Ascending aorta (tissue), 2 donors: ENCODE data around the gene STAM. TPM values are rescaled to one million over a fixed set of nuclear protein-coding genes. Genes with fewer than 3 reads are reported as not detected.

ENCODE experiments used
- DNase-seq, 2 donors: peaks; one replicate each; pipeline ENCODE4 v3.0.0-alpha.2; 2019; ENCODE audit warnings: low spot score in 2 of 2
- H3K27ac ChIP-seq, 2 donors: fragments of 200-600 bp; sonication (generic); one replicate each; pipeline ENCODE4 v1.5.1; 2016 to 2017; ENCODE audit warnings: mild to moderate bottlenecking in 1 of 2
- H3K27me3 ChIP-seq: fragments of 200-600 bp; sonication (generic); one replicate; pipeline ENCODE4 v1.5.1; 2017
- H3K36me3 ChIP-seq, 2 donors: fragments of 200-600 bp; sonication (generic); one replicate each; pipeline ENCODE4 v1.5.1; 2016
- H3K4me1 ChIP-seq, 2 donors: fragments of 200-600 bp; sonication (generic); one replicate each; pipeline ENCODE4 v1.5.1; 2016 to 2017; ENCODE audit warnings: mild to moderate bottlenecking in 1 of 2
- H3K4me3 ChIP-seq, 2 donors: fragments of 200-600 bp; sonication (generic); one replicate each; pipeline ENCODE4 v1.5.1; 2016 to 2017; ENCODE audit warnings: mild to moderate bottlenecking in 1 of 2
- H3K9me3 ChIP-seq, 2 donors: fragments of 200-600 bp; sonication (generic); one replicate each; pipeline ENCODE4 v1.5.1; 2016
- intact Hi-C: fragments of 100-400 bp; cut with DNase I; formaldehyde crosslinking; loops from one replicate; pipeline ENCODE4 v1.15.1; 2023
- total RNA-seq: library from RNA; depleted of rRNA; stranded (reverse); fragments of >200 nt; gene quantifications from one replicate; pipeline ENCODE4 v1.1.0, GENCODE V29; 2016
- TF ChIP-seq, protein P1 (sequence below), 3 experiments: fragments of 200-600 bp in 2 of 3; fragments of 450-650 bp in 1 of 3; sonication (generic) in 2 of 3; IDR thresholded peaks; one replicate each; pipeline ENCODE4 v1.5.1; 2016 to 2019; ENCODE audit warnings: antibody characterized with exemption in 3 of 3, mild to moderate bottlenecking in 1 of 3, moderate library complexity in 1 of 3

STAM gene
- total RNA-seq, 1 donor from 2014 or later: 1.5 TPM

DNA sequence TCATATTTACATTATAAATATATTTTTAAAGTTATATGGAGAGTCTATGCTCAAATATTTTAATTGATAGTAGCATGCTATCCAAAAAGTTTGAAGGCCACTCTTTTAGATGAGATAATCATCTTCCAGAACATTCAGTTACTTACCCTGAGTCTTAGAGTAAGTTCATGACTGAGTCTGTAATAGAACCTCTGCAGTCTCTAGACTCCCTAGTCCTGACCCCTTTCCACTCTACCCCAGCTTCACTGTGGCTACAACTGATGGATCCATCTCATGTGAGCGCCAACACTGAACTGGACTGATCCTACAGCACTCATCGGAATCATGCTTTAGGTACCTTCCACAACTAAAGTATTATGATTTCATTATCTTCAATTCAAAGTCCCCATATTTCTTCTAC, 36.9 kb upstream of the STAM start:
- H3K4me1 ChIP-seq: no peaks in the 10 kb centered on the region
- no peak for DNase-seq
- H3K27me3 ChIP-seq: no peaks in the 10 kb centered on the region
- H3K27ac ChIP-seq: no peak overlapping the region
- TF ChIP-seq, protein P1, sequence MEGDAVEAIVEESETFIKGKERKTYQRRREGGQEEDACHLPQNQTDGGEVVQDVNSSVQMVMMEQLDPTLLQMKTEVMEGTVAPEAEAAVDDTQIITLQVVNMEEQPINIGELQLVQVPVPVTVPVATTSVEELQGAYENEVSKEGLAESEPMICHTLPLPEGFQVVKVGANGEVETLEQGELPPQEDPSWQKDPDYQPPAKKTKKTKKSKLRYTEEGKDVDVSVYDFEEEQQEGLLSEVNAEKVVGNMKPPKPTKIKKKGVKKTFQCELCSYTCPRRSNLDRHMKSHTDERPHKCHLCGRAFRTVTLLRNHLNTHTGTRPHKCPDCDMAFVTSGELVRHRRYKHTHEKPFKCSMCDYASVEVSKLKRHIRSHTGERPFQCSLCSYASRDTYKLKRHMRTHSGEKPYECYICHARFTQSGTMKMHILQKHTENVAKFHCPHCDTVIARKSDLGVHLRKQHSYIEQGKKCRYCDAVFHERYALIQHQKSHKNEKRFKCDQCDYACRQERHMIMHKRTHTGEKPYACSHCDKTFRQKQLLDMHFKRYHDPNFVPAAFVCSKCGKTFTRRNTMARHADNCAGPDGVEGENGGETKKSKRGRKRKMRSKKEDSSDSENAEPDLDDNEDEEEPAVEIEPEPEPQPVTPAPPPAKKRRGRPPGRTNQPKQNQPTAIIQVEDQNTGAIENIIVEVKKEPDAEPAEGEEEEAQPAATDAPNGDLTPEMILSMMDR (IDR thresholded peaks at IDR 0.05): no peak
- no peaks in the 10 kb centered on the region for H3K9me3 ChIP-seq
- no peak overlapping the region for H3K4me3 ChIP-seq
- peaks cover 7 to 25% of the 10 kb centered on the region in 2 donors for H3K36me3 ChIP-seq
- intact Hi-C loops: loop anchor here (1.0 to 5.0 kb wide), 2 partner anchors 35 to 136 kb away; partner anchors contain the start of gene STAM

GRCh38 chr10:17607603-17608332, 36.2 kb upstream of the STAM start:
- H3K4me3 ChIP-seq: no peak overlapping the region

DNA sequence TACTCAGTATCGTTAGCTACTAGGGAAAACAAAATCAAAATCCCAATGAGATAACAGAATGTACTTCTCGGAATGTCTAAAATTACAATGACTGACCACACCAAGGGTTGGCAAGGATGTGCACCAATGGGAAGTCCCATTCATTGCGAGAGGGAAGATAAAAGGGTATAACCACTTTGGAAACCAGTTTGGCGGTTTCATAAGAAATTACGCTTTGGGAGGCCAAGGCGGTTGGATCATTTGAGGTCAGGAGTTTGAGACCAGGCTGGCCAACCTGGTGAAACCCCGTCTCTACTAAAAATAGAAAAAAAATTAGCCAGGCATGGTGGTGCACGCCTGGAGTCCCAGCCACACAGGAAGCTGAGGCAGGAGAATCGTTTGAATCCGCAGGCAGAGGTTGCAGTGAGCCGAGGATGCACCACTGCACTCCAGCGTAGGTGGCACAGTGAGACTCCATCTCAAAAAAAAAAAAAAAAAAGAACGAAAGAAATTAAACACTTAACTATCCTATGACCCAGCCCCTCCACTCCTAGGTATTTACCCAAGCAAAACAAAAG, 34.4 kb upstream of the STAM start:
- no peak for DNase-seq
- H3K36me3 ChIP-seq: peaks cover 5 to 6% of the 10 kb centered on the region in 2 donors
- TF ChIP-seq, protein P1 (IDR thresholded peaks at IDR 0.05): no peak
- no peaks in the 10 kb centered on the region for H3K27me3 ChIP-seq
- no peaks in the 10 kb centered on the region for H3K4me1 ChIP-seq
- no peak overlapping the region for H3K4me3 ChIP-seq
- intact Hi-C loops: loop anchor here (5.0 to 10.0 kb wide), 2 partner anchors 33 to 625 kb away; partner anchors contain the start of gene STAM
- H3K27ac ChIP-seq: no peak overlapping the region
- H3K9me3 ChIP-seq: no peaks in the 10 kb centered on the region

More at GRCh38 chr10:17607603-17608332, 36.2 kb upstream of the STAM start:
- Histone ChIP-seq H3K36me3 (peaks cover 6 to 20% of the 10 kb centered on the region in 2 donors), H3K27me3 (no peaks in the 10 kb centered on the region), H3K27ac (no peak overlapping the region), H3K9me3 (no peaks in the 10 kb centered on the region), H3K4me1 (no peaks in the 10 kb centered on the region)
- no peak for DNase-seq
- TF ChIP-seq, protein P1 (IDR thresholded peaks at IDR 0.05): peak; percentile 66 to 85 (median 80)
- intact Hi-C loops: loop anchor here (1.0 to 5.0 kb wide), 2 partner anchors 35 to 136 kb away; partner anchors contain the start of gene STAM

GRCh38 chr10:17616403-17617030, 27.4 kb upstream of the STAM start:
- Histone ChIP-seq H3K27me3 (no peaks in the 10 kb centered on the region), H3K4me1 (peaks cover 0 to 15% of the 10 kb centered on the region in 2 donors), H3K27ac (peak overlapping the region; percentile 90 to 95), H3K4me3 (peak overlapping the region; percentile 73 to 75), H3K9me3 (no peaks in the 10 kb centered on the region), H3K36me3 (peaks cover 0 to 6% of the 10 kb centered on the region in 2 donors)
- peak; percentile 45 to 92 for DNase-seq
- TF ChIP-seq, protein P1 (IDR thresholded peaks at IDR 0.05): no peak
- intact Hi-C loops: loop anchor here (1.0 to 10.0 kb wide), 2 partner anchors 27 to 618 kb away; no protein-coding TSS in a partner anchor

DNA sequence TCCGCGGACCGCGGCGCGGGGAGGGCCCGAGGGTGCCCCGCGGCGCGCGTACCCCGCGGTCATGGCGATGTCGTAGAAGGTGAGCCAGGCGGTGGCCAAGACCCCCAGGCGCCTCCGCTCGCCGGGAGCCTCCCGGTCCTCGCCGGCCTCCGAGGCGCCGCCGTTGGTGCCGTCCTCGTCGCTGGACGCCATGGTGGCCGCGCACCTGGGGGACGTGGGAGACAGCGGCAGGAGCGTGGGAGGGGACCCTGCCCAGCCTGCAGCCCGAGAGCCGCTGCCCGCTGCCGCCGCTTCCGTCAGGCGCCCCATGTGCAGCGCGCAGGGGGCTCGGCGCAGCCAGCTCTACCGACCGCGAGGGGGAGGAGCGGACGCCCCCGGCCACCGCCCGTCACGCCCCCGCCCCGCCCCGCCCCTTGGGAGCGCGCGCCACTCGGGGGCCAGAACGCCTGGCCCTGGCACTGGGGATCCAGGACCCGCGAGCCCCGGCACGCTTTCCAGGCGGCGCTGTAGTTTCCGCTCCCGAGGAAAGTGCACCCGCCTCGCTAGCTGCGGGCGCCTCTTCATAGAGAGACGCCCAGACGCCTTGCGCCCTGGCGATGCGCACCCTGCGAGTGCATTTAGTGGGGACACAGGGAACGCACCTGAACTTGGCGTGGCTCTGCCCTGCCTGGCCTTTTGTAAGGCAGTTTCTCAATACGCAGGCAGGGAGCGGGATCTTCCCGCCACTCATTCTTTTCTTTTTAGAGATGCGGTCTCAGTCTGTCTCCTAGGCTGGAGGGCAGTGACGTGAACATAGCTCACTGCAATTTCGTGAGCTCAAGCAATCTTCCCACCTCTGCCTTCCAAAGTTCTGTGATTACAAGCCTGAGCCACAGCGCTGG, 26.7 kb upstream of the STAM start, which contains the start of gene HACD1:
HACD1 (minus strand) TSS at position 344 of the 881 bp plus-strand sequence; CDS start at position 309, 35 bp downstream.
- Histone ChIP-seq H3K36me3 (peaks cover 0 to 6% of the 10 kb centered on the region in 2 donors), H3K4me1 (peaks cover 0 to 15% of the 10 kb centered on the region in 2 donors), H3K4me3 (peak within 1 kb of the TSS; percentile 73 to 75), H3K9me3 (no peaks in the 10 kb centered on the region), H3K27me3 (no peaks in the 10 kb centered on the region), H3K27ac (peak within 1 kb of the TSS; percentile 90 to 95)
- intact Hi-C loops: loop anchor here (1.0 to 10.0 kb wide), 2 partner anchors 26 to 618 kb away; no protein-coding TSS in a partner anchor
- DNase-seq: peak in 1 of 2 donors; percentile 86
- TF ChIP-seq, protein P1 (IDR thresholded peaks at IDR 0.05): peak in 1 of 3 experiments; percentile 29
